Stomach (tissue), 4 donors: ENCODE measurements around the gene SOD2.

Source experiments
- POLR2A ChIP-seq, 4 donors: fragments of 450-650 bp; IDR thresholded peaks; one replicate each; pipeline ENCODE4 v1.6.1; 2016; ENCODE audit warnings: antibody characterized with exemption in 4 of 4, control low read depth in 2 of 4, mild to moderate bottlenecking in 1 of 4, moderate library complexity in 1 of 4
- TF ChIP-seq, protein P1 (sequence below), 7 experiments: fragments of 450-650 bp in 4 of 7; fragments of 200-600 bp in 3 of 7; sonication (generic) in 3 of 7; IDR thresholded peaks; one replicate each; pipeline ENCODE4 v1.5.1; 2016 to 2019; ENCODE audit warnings: antibody characterized with exemption in 7 of 7, control low read depth in 2 of 7, mild to moderate bottlenecking in 1 of 7

GRCh38 chr6:159679091-159680077, 13.7 kb downstream of the SOD2 start:
- TF ChIP-seq, protein P1, sequence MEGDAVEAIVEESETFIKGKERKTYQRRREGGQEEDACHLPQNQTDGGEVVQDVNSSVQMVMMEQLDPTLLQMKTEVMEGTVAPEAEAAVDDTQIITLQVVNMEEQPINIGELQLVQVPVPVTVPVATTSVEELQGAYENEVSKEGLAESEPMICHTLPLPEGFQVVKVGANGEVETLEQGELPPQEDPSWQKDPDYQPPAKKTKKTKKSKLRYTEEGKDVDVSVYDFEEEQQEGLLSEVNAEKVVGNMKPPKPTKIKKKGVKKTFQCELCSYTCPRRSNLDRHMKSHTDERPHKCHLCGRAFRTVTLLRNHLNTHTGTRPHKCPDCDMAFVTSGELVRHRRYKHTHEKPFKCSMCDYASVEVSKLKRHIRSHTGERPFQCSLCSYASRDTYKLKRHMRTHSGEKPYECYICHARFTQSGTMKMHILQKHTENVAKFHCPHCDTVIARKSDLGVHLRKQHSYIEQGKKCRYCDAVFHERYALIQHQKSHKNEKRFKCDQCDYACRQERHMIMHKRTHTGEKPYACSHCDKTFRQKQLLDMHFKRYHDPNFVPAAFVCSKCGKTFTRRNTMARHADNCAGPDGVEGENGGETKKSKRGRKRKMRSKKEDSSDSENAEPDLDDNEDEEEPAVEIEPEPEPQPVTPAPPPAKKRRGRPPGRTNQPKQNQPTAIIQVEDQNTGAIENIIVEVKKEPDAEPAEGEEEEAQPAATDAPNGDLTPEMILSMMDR (IDR thresholded peaks at IDR 0.05): no peak
- no peak for TF ChIP-seq POLR2A (IDR thresholded peaks at IDR 0.05)
